HepG2 (cell line): ENCODE data around the gene ECEL1. TPM values are rescaled to one million over a fixed set of nuclear protein-coding genes. Genes with fewer than 3 reads are reported as not detected.
"Not testable (repeated sequence)": the region's sequence is repeated elsewhere in the genome, so short reads cannot be mapped to it uniquely, and the experiment has no call there.

Experiments
- ATAC-seq: fragments of 200-7000 bp; cut with Tn5 transposase; 3 replicates; pipeline ENCODE4 v1.9.1; 2020; ENCODE audit warnings: mild to moderate bottlenecking, moderate library complexity
- BruUV-seq: library from RNA; stranded (reverse); fragments of 400-500 nt; replicated peaks from 2 replicates; lab custom pipeline; 2021; lab: Mats Ljungman, UMichigan
- CTCF ChIA-PET: fragments of 300-600 bp; formaldehyde crosslinking; extraction: SDS; loops from one replicate; lab custom pipeline; 2021; ENCODE audit warnings: low total read pairs, inconsistent platforms, low intra/inter-chr PET ratio; lab: Yijun Ruan, JAX
- POLR2A ChIA-PET: fragments of 350-600 bp; sonication (Branson Sonifier 250); formaldehyde crosslinking; loops from one replicate; lab custom pipeline; 2020; ENCODE audit warnings: antibody characterized with exemption, inconsistent platforms; lab: Yijun Ruan, JAX
- DNase-seq: peaks from one replicate; pipeline ENCODE4 v3.0.0-alpha.2; 2015; ENCODE audit warnings: low spot score
- FAIRE-seq: peaks from 3 replicates; lab custom pipeline; 2011; peaks lifted over from hg19 to GRCh38; lab: Jason Lieb, UNC
- H2AFZ ChIP-seq: one replicate; pipeline ENCODE4 v1.6.1; 2011; ENCODE audit warnings: low read length, inconsistent platforms
- H3K27ac ChIP-seq: fragments of 300-600 bp; 3 replicates; pipeline ENCODE4 v1.8.0; 2011; ENCODE audit warnings: mixed run types, mild to moderate bottlenecking, mixed read lengths, low read length, inconsistent platforms; ENCODE audit not compliant: insufficient read depth; ENCODE audit errors: extremely low read length
- H3K27me3 ChIP-seq, 2 experiments: fragments of 200-600 bp in 1 of 2; 2 replicates in 1 of 2; 3 replicates in 1 of 2; pipeline versions ENCODE4 v1.6.0 to v1.8.0; 2011; ENCODE audit warnings: low read length in 2 of 2, mild to moderate bottlenecking in 2 of 2, moderate library complexity in 2 of 2, inconsistent platforms in 1 of 2; ENCODE audit not compliant: insufficient read depth in 2 of 2, control insufficient read depth in 1 of 2
- H3K36me3 ChIP-seq, 2 experiments: fragments of 200-600 bp in 1 of 2; replicated peaks in 1 of 2; 2 replicates in 1 of 2; 3 replicates in 1 of 2; pipeline versions ENCODE4 v1.5.1 to v1.8.0; 2011; ENCODE audit warnings: low read length in 2 of 2, inconsistent platforms in 1 of 2; ENCODE audit not compliant: insufficient read depth in 2 of 2, control insufficient read depth in 1 of 2
- H3K4me1 ChIP-seq: 2 replicates; pipeline ENCODE4 v1.5.1; 2012; ENCODE audit warnings: low read length, inconsistent platforms; ENCODE audit not compliant: insufficient read depth
- H3K4me2 ChIP-seq: 2 replicates; pipeline ENCODE4 v1.6.0; 2011; ENCODE audit warnings: low read depth, low read length, inconsistent platforms
- H3K4me3 ChIP-seq, 3 experiments: fragments of 200-600 bp in 1 of 3; sonication (generic), shearing (Covaris generic) in 1 of 3; replicated peaks in 1 of 3; 2 replicates each; pipeline ENCODE4 v1.5.1; 2011 to 2016; ENCODE audit warnings: low read length in 3 of 3, inconsistent platforms in 2 of 3, low read depth in 2 of 3, mild to moderate bottlenecking in 2 of 3, control low read depth in 1 of 3, mixed read lengths in 1 of 3; ENCODE audit not compliant: insufficient read depth in 1 of 3
- H3K79me2 ChIP-seq: one replicate; pipeline ENCODE4 v1.6.1; 2011; ENCODE audit warnings: low read length, inconsistent platforms; ENCODE audit not compliant: insufficient read depth
- H3K9ac ChIP-seq: 2 replicates; pipeline ENCODE4 v1.6.0; 2011; ENCODE audit warnings: mild to moderate bottlenecking, low read depth, low read length, inconsistent platforms; ENCODE audit not compliant: insufficient read depth
- H3K9me3 ChIP-seq: 2 replicates; pipeline ENCODE4 v1.5.1; 2012; ENCODE audit warnings: mild to moderate bottlenecking, low read length
- H4K20me1 ChIP-seq: 2 replicates; pipeline ENCODE4 v1.6.0; 2011; ENCODE audit warnings: inconsistent platforms, mild to moderate bottlenecking, low read length, moderate library complexity; ENCODE audit not compliant: insufficient read depth
- AHR ChIP-seq: IDR thresholded peaks from 2 replicates; pipeline ENCODE4 v1.6.1; 2018; ENCODE audit warnings: missing genetic modification reagents, missing compliant biosample characterization
- ESRRA ChIP-seq: sonication (generic); formaldehyde crosslinking; IDR thresholded peaks from 2 replicates; pipeline ENCODE4 v1.5.1; 2020; ENCODE audit warnings: mild to moderate bottlenecking, low read depth, missing genetic modification reagents
- GATAD1 ChIP-seq: IDR thresholded peaks from 2 replicates; pipeline ENCODE4 v1.6.1; 2016; ENCODE audit warnings: missing genetic modification reagents, missing compliant biosample characterization
- GPBP1L1 ChIP-seq: sonication (generic); formaldehyde crosslinking; IDR thresholded peaks from 2 replicates; pipeline ENCODE4 v1.5.0; 2020; ENCODE audit warnings: mild to moderate bottlenecking, missing genetic modification reagents
- HOXA3 ChIP-seq: sonication (generic); formaldehyde crosslinking; IDR thresholded peaks from 2 replicates; pipeline ENCODE4 v1.5.0; 2020; ENCODE audit warnings: missing genetic modification reagents
- KDM5B ChIP-seq: sonication (generic); formaldehyde crosslinking; IDR thresholded peaks from 2 replicates; pipeline ENCODE4 v1.4.0; 2020; ENCODE audit warnings: missing genetic modification reagents, mild to moderate bottlenecking, borderline replicate concordance
- MED1 ChIP-seq: sonication (generic); formaldehyde crosslinking; IDR thresholded peaks from 2 replicates; pipeline ENCODE4 v1.4.0; 2020; ENCODE audit warnings: missing genetic modification reagents
- NR2C2 ChIP-seq: sonication (generic); formaldehyde crosslinking; IDR thresholded peaks from 2 replicates; pipeline ENCODE4 v1.4.0; 2020; ENCODE audit warnings: missing genetic modification reagents, mild to moderate bottlenecking, moderate library complexity, borderline replicate concordance
- NR2F1 ChIP-seq, 2 experiments: fragments of 450-650 bp in 1 of 2; formaldehyde crosslinking in 1 of 2; IDR thresholded peaks; 2 replicates each; pipeline versions ENCODE4 v1.5.0 to v1.6.1; 2016 to 2020; ENCODE audit warnings: mild to moderate bottlenecking in 1 of 2, missing compliant biosample characterization in 1 of 2, missing genetic modification reagents in 1 of 2, moderate library complexity in 1 of 2
- REL ChIP-seq: sonication (generic); formaldehyde crosslinking; conservative IDR thresholded peaks from 2 replicates; pipeline ENCODE4 v1.8.0; 2022; ENCODE audit warnings: mild to moderate bottlenecking, missing genetic modification reagents, moderate library complexity
- SALL1 ChIP-seq: sonication (generic); formaldehyde crosslinking; IDR thresholded peaks from 2 replicates; pipeline ENCODE4 v1.8.0; 2022; ENCODE audit warnings: mild to moderate bottlenecking, missing genetic modification reagents
- SOX6 ChIP-seq, 2 experiments: fragments of 450-650 bp in 1 of 2; sonication (generic) in 1 of 2; formaldehyde crosslinking in 1 of 2; IDR thresholded peaks; 2 replicates each; pipeline versions ENCODE4 v1.4.0 to v1.6.1; 2017 to 2020; ENCODE audit warnings: antibody characterized with exemption in 1 of 2, mild to moderate bottlenecking in 1 of 2, missing genetic modification reagents in 1 of 2
- ZFX ChIP-seq: sonication (generic); formaldehyde crosslinking; IDR thresholded peaks from 2 replicates; pipeline ENCODE4 v1.4.0; 2020; ENCODE audit warnings: mild to moderate bottlenecking, low read depth, missing genetic modification reagents, moderate library complexity
- ZNF12 ChIP-seq: sonication (generic); formaldehyde crosslinking; IDR thresholded peaks from 2 replicates; pipeline ENCODE4 v1.5.0; 2020; ENCODE audit warnings: missing genetic modification reagents
- ZNF292 ChIP-seq: sonication (generic); formaldehyde crosslinking; IDR thresholded peaks from 2 replicates; pipeline ENCODE4 v1.8.1; 2022; ENCODE audit warnings: mild to moderate bottlenecking, low read depth, missing genetic modification reagents, borderline replicate concordance
- ZXDC ChIP-seq: sonication (generic); formaldehyde crosslinking; IDR thresholded peaks from 2 replicates; pipeline ENCODE4 v1.5.0; 2020; ENCODE audit warnings: mild to moderate bottlenecking, missing genetic modification reagents
- WGBS: methylation state at CpG from one replicate; pipeline ENCODE4 v1.1.6; 2017; ENCODE audit warnings: low lambda C conversion rate; 5-methylcytosine and 5-hydroxymethylcytosine counted together
- in situ Hi-C: cut with HindIII; loops from 2 replicates; pipeline ENCODE4 v1.10.0; 2017; ENCODE audit warnings: low pct_unique_long_range_greater_than_20kb; ENCODE audit not compliant: extremely low pct_ligation_motif_present
- intact Hi-C: fragments of 100-400 bp; cut with micrococcal nuclease; formaldehyde crosslinking; loops from one replicate; pipeline ENCODE4 v1.10.0; 2022; ENCODE audit not compliant: unreplicated experiment
- polyA plus RNA-seq, 8 experiments: library from polyadenylated mRNA; depleted of rRNA in 3 of 8; stranded (reverse) in 7 of 8; unstranded in 1 of 8; fragments of >200 nt; fragmentation: Illumina TruSeq in 4 of 8; extraction: Trizol in 4 of 8; gene quantifications; 2 replicates each; pipeline versions ENCODE4 v1.2.1 to v1.2.3, GENCODE V29; 2011 to 2016; ENCODE audit warnings: low read depth in 4 of 8, missing spikeins in 1 of 8, mixed read lengths in 1 of 8; ENCODE audit not compliant: insufficient read depth in 1 of 8
- total RNA-seq, 5 experiments: library from RNA; depleted of rRNA; stranded (reverse); fragments of >200 nt; fragmentation: Illumina TruSeq; extraction: Trizol; gene quantifications; 2 replicates each; pipeline ENCODE4 v1.2.3, GENCODE V29; 2016; ENCODE audit warnings: low read depth in 1 of 5

The ECEL1 gene
- total and polyA plus RNA-seq, 2 of the 13 experiments (the other 11 are each of a cell fraction or from before 2014, with no cell fraction given), result not detected

GRCh38 chr2:232444409-232445148 is 43.1 kb downstream of the ECEL1 start (continued):
- TF ChIP-seq ZXDC, result peak; percentile 4; the same call in 1 of the 2 replicates
- TF ChIP-seq KDM5B (CRISPR knock-in tag), result 0 out of 2 replicates have a peak, but pooled peaks have one; percentile 7
- TF ChIP-seq AHR (CRISPR knock-in tag), result no peak
- no peak for TF ChIP-seq ZNF12 (CRISPR knock-in tag)
- TF ChIP-seq GPBP1L1 (CRISPR knock-in tag), result no peak
- no peak for TF ChIP-seq REL (CRISPR knock-in tag)

- ATAC-seq, result peak; percentile 72
- H3K36me3 ChIP-seq; H3K27ac ChIP-seq; H3K9me3 ChIP-seq; intact Hi-C loops; POLR2A ChIA-PET; H3K79me2 ChIP-seq; H2AFZ ChIP-seq; BruUV-seq; CTCF ChIA-PET; H4K20me1 ChIP-seq; TF ChIP-seq SOX6 (IDR thresholded peaks at IDR 0.05): not testable (repeated sequence)
- peaks cover 28% of the 10 kb centered on the region for H3K4me1 ChIP-seq
- 4% methylated on average over 9 of the region's 21 CpGs for WGBS
- H3K27me3 ChIP-seq, result peaks cover 6 to 21% of the 10 kb centered on the region in 2 experiments; a peak in 4 of 5 replicates
- H3K4me2 ChIP-seq, result peak overlapping the region; percentile 97
- DNase-seq, result peak; percentile 51
- in situ Hi-C loops, result loop anchor here (5.0 kb wide), 1 partner anchor 537 kb away; no protein-coding TSS in a partner anchor
- FAIRE-seq, result peak; percentile 100
- H3K4me3 ChIP-seq, result peak overlapping the region; percentile 8 to 73 (median 18)
- H3K9ac ChIP-seq, result peak overlapping the region; percentile 37
- TF ChIP-seq SALL1 (CRISPR knock-in tag), result peak; percentile 14; the same call in 1 of the 2 replicates
- TF ChIP-seq NR2C2 (CRISPR knock-in tag), result 0 out of 2 replicates have a peak, but pooled peaks have one; percentile 10
- TF ChIP-seq KDM5B (CRISPR knock-in tag), result peak; percentile 69; the same call in 1 of the 2 replicates
- TF ChIP-seq GATAD1 (CRISPR knock-in tag), result peak; percentile 47; the same call in 1 of the 2 replicates
- TF ChIP-seq ZFX (CRISPR knock-in tag), result peak; percentile 45; the same call in 1 of the 2 replicates
- TF ChIP-seq ZNF292 (CRISPR knock-in tag), result peak; percentile 60; the same call in 1 of the 2 replicates
- TF ChIP-seq MED1 (CRISPR knock-in tag), result 0 out of 2 replicates have a peak, but pooled peaks have one; percentile 13
- TF ChIP-seq SOX6 (CRISPR knock-in tag; IDR thresholded peaks at IDR 0.05), result peak; percentile 41; the same call in 1 of the 2 replicates
- TF ChIP-seq ESRRA (CRISPR knock-in tag), result peak; percentile 49; the same call in 1 of the 2 replicates
- TF ChIP-seq HOXA3 (CRISPR knock-in tag), result peak; percentile 26; the same call in 1 of the 2 replicates
- TF ChIP-seq NR2F1 (CRISPR knock-in tag; IDR thresholded peaks at IDR 0.05), result 0 out of 4 replicates have a peak, but pooled peaks of 1 of the 2 experiments have one; percentile 22
These were observed 43.8 kb downstream of the ECEL1 start for GRCh38 chr2:232443669-232444408.
